Activated naive CD4-positive, alpha-beta T cell treated with anti-CD3 and anti-CD28 coated beads, Interleukin-2, amount 50 U/mL, for 72 hours (primary cell): ENCODE measurements around the gene SLC24A3. TPM values are rescaled to one million over a fixed set of nuclear protein-coding genes. Genes with fewer than 3 reads are reported as not detected.
A peak's percentile ranks its signal among the peaks of the same experiment; 100 is the strongest.

Experiments used
- ATAC-seq, 2 donors: fragments of 150-1000 bp; cut with Tn5 transposase; 2 replicates each; pipeline ENCODE4 v1.10.0; 2021; ENCODE audit warnings: mild to moderate bottlenecking in 2 of 2, moderate library complexity in 2 of 2
- DNase-seq, 2 donors: peaks; one replicate each; pipeline ENCODE4 v3.0.0; 2021 to 2022; ENCODE audit warnings: low spot score in 2 of 2
- H3K27ac Mint-ChIP-seq, 2 donors: one replicate each; pipeline ENCODE4 v1.8.0; 2022; ENCODE audit warnings: mild to moderate bottlenecking in 2 of 2, mixed read lengths in 2 of 2
- H3K36me3 Mint-ChIP-seq, 2 donors: one replicate each; pipeline ENCODE4 v1.8.0; 2022; ENCODE audit warnings: mixed read lengths in 2 of 2
- H3K9me3 Mint-ChIP-seq, 2 donors: one replicate each; pipeline ENCODE4 v1.8.0; 2022; ENCODE audit warnings: mixed read lengths in 2 of 2
- total RNA-seq, 2 donors: library from RNA; stranded (reverse); gene quantifications; one replicate each; pipeline ENCODE4 v1.2.3, GENCODE V29; 2022

The SLC24A3 gene
- total RNA-seq, 2 donors from 2014 or later = not detected

GRCh38 chr20:19554666-19555065, 342.2 kb downstream of the SLC24A3 start:
- peaks cover 0 to 4% of the 10 kb centered on the region in 2 donors for H3K9me3 Mint-ChIP-seq
- peak overlapping the region in 1 of 2 donors; percentile 6 for H3K27ac Mint-ChIP-seq
- no peak for DNase-seq
- H3K36me3 Mint-ChIP-seq = no peaks in the 10 kb centered on the region
- no peak for ATAC-seq

- ATAC-seq = no peak
- no peaks in the 10 kb centered on the region for H3K36me3 Mint-ChIP-seq
- DNase-seq = no peak
Observed at GRCh38 chr20:19555726-19556125, 343.3 kb downstream of the SLC24A3 start.

GRCh38 chr20:19557291-19557690, 344.8 kb downstream of the SLC24A3 start:
- H3K9me3 Mint-ChIP-seq = no peaks in the 10 kb centered on the region
- DNase-seq (no peak), ATAC-seq (no peak)
- no peak overlapping the region for H3K27ac Mint-ChIP-seq
- no peaks in the 10 kb centered on the region for H3K36me3 Mint-ChIP-seq

More at GRCh38 chr20:19555726-19556125, 343.3 kb downstream of the SLC24A3 start:
- Mint-ChIP-seq H3K27ac (no peak overlapping the region), H3K9me3 (peaks cover 0 to under 1% of the 10 kb centered on the region in 2 donors)

GRCh38 chr20:19560881-19561480, 348.5 kb downstream of the SLC24A3 start:
- ATAC-seq (no peak), DNase-seq (no peak)
- Mint-ChIP-seq H3K27ac (no peak overlapping the region), H3K9me3 (peaks cover 0 to 4% of the 10 kb centered on the region in 2 donors), H3K36me3 (no peaks in the 10 kb centered on the region)

- Mint-ChIP-seq H3K36me3 (no peaks in the 10 kb centered on the region), H3K27ac (no peak overlapping the region), H3K9me3 (peaks cover 0 to 4% of the 10 kb centered on the region in 2 donors)
- no peak for ATAC-seq
- no peak for DNase-seq
Observed at GRCh38 chr20:19562426-19562825, 350.0 kb downstream of the SLC24A3 start.

GRCh38 chr20:19564261-19564660, 351.8 kb downstream of the SLC24A3 start:
- DNase-seq (no peak), ATAC-seq (no peak)
- Mint-ChIP-seq H3K36me3 (no peaks in the 10 kb centered on the region), H3K9me3 (peaks cover 2 to 5% of the 10 kb centered on the region in 2 donors), H3K27ac (no peak overlapping the region)

- Mint-ChIP-seq H3K36me3 (peaks cover 0 to 15% of the 10 kb centered on the region in 2 donors), H3K27ac (no peak overlapping the region), H3K9me3 (peaks cover 16% of the 10 kb centered on the region in 2 donors)
- ATAC-seq (no peak), DNase-seq (no peak)
Observed at GRCh38 chr20:19565736-19566135, 353.3 kb downstream of the SLC24A3 start.

- Mint-ChIP-seq H3K9me3 (peaks cover 16 to 19% of the 10 kb centered on the region in 2 donors), H3K27ac (no peak overlapping the region), H3K36me3 (peaks cover 0 to 15% of the 10 kb centered on the region in 2 donors)
- no peak for DNase-seq
- no peak for ATAC-seq
Observed at GRCh38 chr20:19566226-19566945, 353.9 kb downstream of the SLC24A3 start.

- H3K9me3 Mint-ChIP-seq = peaks cover 16 to 19% of the 10 kb centered on the region in 2 donors
- peaks cover 0 to 15% of the 10 kb centered on the region in 2 donors for H3K36me3 Mint-ChIP-seq
- H3K27ac Mint-ChIP-seq = no peak overlapping the region
- DNase-seq (no peak), ATAC-seq (no peak)
Observed at GRCh38 chr20:19568128-19568527, 355.7 kb downstream of the SLC24A3 start.

- DNase-seq (no peak), ATAC-seq (no peak)
- Mint-ChIP-seq H3K36me3 (peaks cover 0 to 15% of the 10 kb centered on the region in 2 donors), H3K9me3 (peaks cover 12 to 19% of the 10 kb centered on the region in 2 donors), H3K27ac (no peak overlapping the region)
Observed at GRCh38 chr20:19571996-19572395, 359.6 kb downstream of the SLC24A3 start.

- Mint-ChIP-seq H3K36me3 (no peaks in the 10 kb centered on the region), H3K27ac (no peak overlapping the region), H3K9me3 (no peaks in the 10 kb centered on the region)
- no peak for ATAC-seq
- DNase-seq = no peak
Observed at GRCh38 chr20:19577692-19578091, 365.2 kb downstream of the SLC24A3 start.

- no peak for DNase-seq
- Mint-ChIP-seq H3K27ac (no peak overlapping the region), H3K9me3 (no peaks in the 10 kb centered on the region), H3K36me3 (no peaks in the 10 kb centered on the region)
- no peak for ATAC-seq
Observed at GRCh38 chr20:19582782-19583181, 370.3 kb downstream of the SLC24A3 start.

GRCh38 chr20:19583532-19584175, 371.2 kb downstream of the SLC24A3 start:
- H3K27ac Mint-ChIP-seq = no peak overlapping the region
- no peaks in the 10 kb centered on the region for H3K36me3 Mint-ChIP-seq
- DNase-seq = peak in 1 of 2 donors; percentile 69
- H3K9me3 Mint-ChIP-seq = no peaks in the 10 kb centered on the region
- ATAC-seq = peak; percentile 44 to 63

GRCh38 chr20:19588241-19588640, 375.8 kb downstream of the SLC24A3 start:
- Mint-ChIP-seq H3K27ac (no peak overlapping the region), H3K36me3 (no peaks in the 10 kb centered on the region), H3K9me3 (no peaks in the 10 kb centered on the region)
- DNase-seq (no peak), ATAC-seq (no peak)

GRCh38 chr20:19588732-19589131, 376.3 kb downstream of the SLC24A3 start:
- ATAC-seq = no peak
- no peaks in the 10 kb centered on the region for H3K9me3 Mint-ChIP-seq
- H3K27ac Mint-ChIP-seq = no peak overlapping the region
- no peaks in the 10 kb centered on the region for H3K36me3 Mint-ChIP-seq
- no peak for DNase-seq

GRCh38 chr20:19589787-19590362, 377.4 kb downstream of the SLC24A3 start:
- ATAC-seq = no peak
- Mint-ChIP-seq H3K9me3 (peaks cover 0 to 4% of the 10 kb centered on the region in 2 donors), H3K36me3 (no peaks in the 10 kb centered on the region), H3K27ac (no peak overlapping the region)
- no peak for DNase-seq

GRCh38 chr20:19590382-19590781, 377.9 kb downstream of the SLC24A3 start:
- H3K27ac Mint-ChIP-seq = no peak overlapping the region
- no peaks in the 10 kb centered on the region for H3K36me3 Mint-ChIP-seq
- ATAC-seq (no peak), DNase-seq (no peak)
- H3K9me3 Mint-ChIP-seq = peaks cover 0 to 4% of the 10 kb centered on the region in 2 donors
